ENCODE data around the gene ANKMY2.

GRCh38 chr7:16592395-16592794 lies 53.2 kb downstream of the ANKMY2 start:
- TF ChIP-seq EP300 (IDR thresholded peaks at IDR 0.05): no peak
- TF ChIP-seq CTCF (IDR thresholded peaks at IDR 0.05): no peak
- no peak for TF ChIP-seq POLR2AphosphoS5 (IDR thresholded peaks at IDR 0.05)
- TF ChIP-seq POLR2A (IDR thresholded peaks at IDR 0.05): no peak

Data from sigmoid colon (tissue), 4 donors.